ENCODE results near the gene SEMA5A. TPM values are rescaled to one million over a fixed set of nuclear protein-coding genes. Genes with fewer than 3 reads are reported as not detected.

SEMA5A gene
- total RNA-seq, 1 experiment from 2014 or later, result 9.3 TPM

DNA sequence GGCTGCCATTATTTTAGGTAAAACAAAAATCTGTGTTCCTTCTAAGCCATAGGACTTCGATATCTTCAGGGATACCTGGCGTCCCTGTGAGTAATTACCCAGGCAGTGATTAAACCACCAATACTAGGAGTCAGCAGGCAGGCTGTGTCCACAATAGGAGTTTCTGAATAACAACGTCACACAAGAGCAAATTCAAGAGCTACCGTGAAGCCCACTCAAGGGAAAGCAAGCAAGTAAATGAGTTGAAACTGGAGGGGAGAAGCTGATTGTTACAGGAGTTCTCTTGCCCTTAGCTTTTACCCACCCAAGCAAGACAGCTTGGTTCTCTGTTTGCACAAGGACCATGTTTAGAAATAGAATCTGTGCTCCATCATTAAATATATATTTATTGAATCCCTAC lies 50.8 kb downstream of the SEMA5A start (continued):
- TF ChIP-seq CREM (CRISPR knock-in tag; IDR thresholded peaks at IDR 0.05) (no peak), ZNF121 (CRISPR knock-in tag; IDR thresholded peaks at IDR 0.05) (no peak)

DNA sequence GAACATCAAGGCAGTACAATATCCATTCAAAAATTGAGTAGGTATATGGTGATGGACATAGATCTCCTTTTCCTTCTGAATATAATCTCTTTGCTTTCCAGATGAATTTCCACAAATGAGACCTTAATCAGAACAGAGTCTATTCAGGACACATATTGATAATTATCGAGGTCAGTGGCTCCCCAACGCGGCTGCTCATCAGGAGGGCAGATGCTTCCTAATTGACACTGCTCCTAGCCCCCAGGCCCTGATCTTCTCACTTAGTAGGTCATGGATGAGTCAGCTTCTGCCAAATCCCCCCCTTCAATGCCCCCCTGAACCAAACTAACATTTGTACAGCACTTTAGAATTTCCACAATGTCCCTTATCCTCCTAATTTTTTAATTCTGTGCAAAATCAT lies 51.6 kb downstream of the SEMA5A start:
- Mint-ChIP-seq H3K4me3 (no peak overlapping the region), H3K9me3 (no peaks in the 10 kb centered on the region), H3K27ac (no peak overlapping the region), H3K36me3 (no peaks in the 10 kb centered on the region), H3K27me3 (ENCODE audit: low read depth) (no peaks in the 10 kb centered on the region), H3K4me1 (peaks cover 30% of the 10 kb centered on the region)
- ChIA-PET POLR2A (no interaction called here), CTCF (interaction anchor here (1.1 kb wide), 1 partner anchor 20 kb away, joined by 5 read pairs; no protein-coding TSS in a partner anchor)
- no peak for DNase-seq (ENCODE audit: low spot score)
- no peak for ATAC-seq
- no peak for TF ChIP-seq GRHL2 (CRISPR knock-in tag; IDR thresholded peaks at IDR 0.05; ENCODE audit: insufficient replicate concordance, severe bottlenecking)
- no peak for TF ChIP-seq ZNF138 (CRISPR knock-in tag; conservative IDR thresholded peaks at IDR 0.05)
- TF ChIP-seq, protein P1, sequence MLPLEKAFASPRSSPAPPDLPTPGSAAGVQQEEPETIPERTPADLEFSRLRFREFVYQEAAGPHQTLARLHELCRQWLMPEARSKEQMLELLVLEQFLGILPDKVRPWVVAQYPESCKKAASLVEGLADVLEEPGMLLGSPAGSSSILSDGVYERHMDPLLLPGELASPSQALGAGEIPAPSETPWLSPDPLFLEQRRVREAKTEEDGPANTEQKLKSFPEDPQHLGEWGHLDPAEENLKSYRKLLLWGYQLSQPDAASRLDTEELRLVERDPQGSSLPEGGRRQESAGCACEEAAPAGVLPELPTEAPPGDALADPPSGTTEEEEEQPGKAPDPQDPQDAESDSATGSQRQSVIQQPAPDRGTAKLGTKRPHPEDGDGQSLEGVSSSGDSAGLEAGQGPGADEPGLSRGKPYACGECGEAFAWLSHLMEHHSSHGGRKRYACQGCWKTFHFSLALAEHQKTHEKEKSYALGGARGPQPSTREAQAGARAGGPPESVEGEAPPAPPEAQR (CRISPR knock-in tag; IDR thresholded peaks at IDR 0.05), result no peak
- no peak for TF ChIP-seq GTF2I (CRISPR knock-in tag; conservative IDR thresholded peaks at IDR 0.05)
- TF ChIP-seq, protein P2, sequence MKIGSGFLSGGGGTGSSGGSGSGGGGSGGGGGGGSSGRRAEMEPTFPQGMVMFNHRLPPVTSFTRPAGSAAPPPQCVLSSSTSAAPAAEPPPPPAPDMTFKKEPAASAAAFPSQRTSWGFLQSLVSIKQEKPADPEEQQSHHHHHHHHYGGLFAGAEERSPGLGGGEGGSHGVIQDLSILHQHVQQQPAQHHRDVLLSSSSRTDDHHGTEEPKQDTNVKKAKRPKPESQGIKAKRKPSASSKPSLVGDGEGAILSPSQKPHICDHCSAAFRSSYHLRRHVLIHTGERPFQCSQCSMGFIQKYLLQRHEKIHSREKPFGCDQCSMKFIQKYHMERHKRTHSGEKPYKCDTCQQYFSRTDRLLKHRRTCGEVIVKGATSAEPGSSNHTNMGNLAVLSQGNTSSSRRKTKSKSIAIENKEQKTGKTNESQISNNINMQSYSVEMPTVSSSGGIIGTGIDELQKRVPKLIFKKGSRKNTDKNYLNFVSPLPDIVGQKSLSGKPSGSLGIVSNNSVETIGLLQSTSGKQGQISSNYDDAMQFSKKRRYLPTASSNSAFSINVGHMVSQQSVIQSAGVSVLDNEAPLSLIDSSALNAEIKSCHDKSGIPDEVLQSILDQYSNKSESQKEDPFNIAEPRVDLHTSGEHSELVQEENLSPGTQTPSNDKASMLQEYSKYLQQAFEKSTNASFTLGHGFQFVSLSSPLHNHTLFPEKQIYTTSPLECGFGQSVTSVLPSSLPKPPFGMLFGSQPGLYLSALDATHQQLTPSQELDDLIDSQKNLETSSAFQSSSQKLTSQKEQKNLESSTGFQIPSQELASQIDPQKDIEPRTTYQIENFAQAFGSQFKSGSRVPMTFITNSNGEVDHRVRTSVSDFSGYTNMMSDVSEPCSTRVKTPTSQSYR (CRISPR knock-in tag; IDR thresholded peaks at IDR 0.05), result no peak
- TF ChIP-seq, protein P3, sequence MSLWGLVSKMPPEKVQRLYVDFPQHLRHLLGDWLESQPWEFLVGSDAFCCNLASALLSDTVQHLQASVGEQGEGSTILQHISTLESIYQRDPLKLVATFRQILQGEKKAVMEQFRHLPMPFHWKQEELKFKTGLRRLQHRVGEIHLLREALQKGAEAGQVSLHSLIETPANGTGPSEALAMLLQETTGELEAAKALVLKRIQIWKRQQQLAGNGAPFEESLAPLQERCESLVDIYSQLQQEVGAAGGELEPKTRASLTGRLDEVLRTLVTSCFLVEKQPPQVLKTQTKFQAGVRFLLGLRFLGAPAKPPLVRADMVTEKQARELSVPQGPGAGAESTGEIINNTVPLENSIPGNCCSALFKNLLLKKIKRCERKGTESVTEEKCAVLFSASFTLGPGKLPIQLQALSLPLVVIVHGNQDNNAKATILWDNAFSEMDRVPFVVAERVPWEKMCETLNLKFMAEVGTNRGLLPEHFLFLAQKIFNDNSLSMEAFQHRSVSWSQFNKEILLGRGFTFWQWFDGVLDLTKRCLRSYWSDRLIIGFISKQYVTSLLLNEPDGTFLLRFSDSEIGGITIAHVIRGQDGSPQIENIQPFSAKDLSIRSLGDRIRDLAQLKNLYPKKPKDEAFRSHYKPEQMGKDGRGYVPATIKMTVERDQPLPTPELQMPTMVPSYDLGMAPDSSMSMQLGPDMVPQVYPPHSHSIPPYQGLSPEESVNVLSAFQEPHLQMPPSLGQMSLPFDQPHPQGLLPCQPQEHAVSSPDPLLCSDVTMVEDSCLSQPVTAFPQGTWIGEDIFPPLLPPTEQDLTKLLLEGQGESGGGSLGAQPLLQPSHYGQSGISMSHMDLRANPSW (CRISPR knock-in tag; conservative IDR thresholded peaks at IDR 0.05; ENCODE audit: low read depth), result no peak
- TF ChIP-seq, protein P4, sequence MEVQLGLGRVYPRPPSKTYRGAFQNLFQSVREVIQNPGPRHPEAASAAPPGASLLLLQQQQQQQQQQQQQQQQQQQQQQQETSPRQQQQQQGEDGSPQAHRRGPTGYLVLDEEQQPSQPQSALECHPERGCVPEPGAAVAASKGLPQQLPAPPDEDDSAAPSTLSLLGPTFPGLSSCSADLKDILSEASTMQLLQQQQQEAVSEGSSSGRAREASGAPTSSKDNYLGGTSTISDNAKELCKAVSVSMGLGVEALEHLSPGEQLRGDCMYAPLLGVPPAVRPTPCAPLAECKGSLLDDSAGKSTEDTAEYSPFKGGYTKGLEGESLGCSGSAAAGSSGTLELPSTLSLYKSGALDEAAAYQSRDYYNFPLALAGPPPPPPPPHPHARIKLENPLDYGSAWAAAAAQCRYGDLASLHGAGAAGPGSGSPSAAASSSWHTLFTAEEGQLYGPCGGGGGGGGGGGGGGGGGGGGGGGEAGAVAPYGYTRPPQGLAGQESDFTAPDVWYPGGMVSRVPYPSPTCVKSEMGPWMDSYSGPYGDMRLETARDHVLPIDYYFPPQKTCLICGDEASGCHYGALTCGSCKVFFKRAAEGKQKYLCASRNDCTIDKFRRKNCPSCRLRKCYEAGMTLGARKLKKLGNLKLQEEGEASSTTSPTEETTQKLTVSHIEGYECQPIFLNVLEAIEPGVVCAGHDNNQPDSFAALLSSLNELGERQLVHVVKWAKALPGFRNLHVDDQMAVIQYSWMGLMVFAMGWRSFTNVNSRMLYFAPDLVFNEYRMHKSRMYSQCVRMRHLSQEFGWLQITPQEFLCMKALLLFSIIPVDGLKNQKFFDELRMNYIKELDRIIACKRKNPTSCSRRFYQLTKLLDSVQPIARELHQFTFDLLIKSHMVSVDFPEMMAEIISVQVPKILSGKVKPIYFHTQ (CRISPR knock-in tag; IDR thresholded peaks at IDR 0.05), result no peak
- TF ChIP-seq, protein P5, sequence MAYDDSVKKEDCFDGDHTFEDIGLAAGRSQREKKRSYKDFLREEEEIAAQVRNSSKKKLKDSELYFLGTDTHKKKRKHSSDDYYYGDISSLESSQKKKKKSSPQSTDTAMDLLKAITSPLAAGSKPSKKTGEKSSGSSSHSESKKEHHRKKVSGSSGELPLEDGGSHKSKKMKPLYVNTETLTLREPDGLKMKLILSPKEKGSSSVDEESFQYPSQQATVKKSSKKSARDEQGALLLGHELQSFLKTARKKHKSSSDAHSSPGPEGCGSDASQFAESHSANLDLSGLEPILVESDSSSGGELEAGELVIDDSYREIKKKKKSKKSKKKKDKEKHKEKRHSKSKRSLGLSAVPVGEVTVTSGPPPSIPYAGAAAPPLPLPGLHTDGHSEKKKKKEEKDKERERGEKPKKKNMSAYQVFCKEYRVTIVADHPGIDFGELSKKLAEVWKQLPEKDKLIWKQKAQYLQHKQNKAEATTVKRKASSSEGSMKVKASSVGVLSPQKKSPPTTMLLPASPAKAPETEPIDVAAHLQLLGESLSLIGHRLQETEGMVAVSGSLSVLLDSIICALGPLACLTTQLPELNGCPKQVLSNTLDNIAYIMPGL (CRISPR knock-in tag; IDR thresholded peaks at IDR 0.05), result no peak
- TF ChIP-seq FOXJ3 (CRISPR knock-in tag; IDR thresholded peaks at IDR 0.05; ENCODE audit: borderline replicate concordance), result no peak
- TF ChIP-seq, protein P6, sequence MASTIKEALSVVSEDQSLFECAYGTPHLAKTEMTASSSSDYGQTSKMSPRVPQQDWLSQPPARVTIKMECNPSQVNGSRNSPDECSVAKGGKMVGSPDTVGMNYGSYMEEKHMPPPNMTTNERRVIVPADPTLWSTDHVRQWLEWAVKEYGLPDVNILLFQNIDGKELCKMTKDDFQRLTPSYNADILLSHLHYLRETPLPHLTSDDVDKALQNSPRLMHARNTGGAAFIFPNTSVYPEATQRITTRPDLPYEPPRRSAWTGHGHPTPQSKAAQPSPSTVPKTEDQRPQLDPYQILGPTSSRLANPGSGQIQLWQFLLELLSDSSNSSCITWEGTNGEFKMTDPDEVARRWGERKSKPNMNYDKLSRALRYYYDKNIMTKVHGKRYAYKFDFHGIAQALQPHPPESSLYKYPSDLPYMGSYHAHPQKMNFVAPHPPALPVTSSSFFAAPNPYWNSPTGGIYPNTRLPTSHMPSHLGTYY (CRISPR knock-in tag; IDR thresholded peaks at IDR 0.05), result no peak
- TF ChIP-seq NR1H2 (CRISPR knock-in tag; IDR thresholded peaks at IDR 0.05), result no peak

All from WTC11 (cell line).